GM12874 (cell line): ENCODE data around the gene RGS16.

Experiments used
- CTCF ChIP-seq: IDR thresholded peaks from 2 replicates; pipeline ENCODE4 v1.5.1; 2011; ENCODE audit warnings: low read depth, mild to moderate bottlenecking, control low read depth, low read length, moderate library complexity; ENCODE audit not compliant: insufficient read depth

Gene RGS16

DNA sequence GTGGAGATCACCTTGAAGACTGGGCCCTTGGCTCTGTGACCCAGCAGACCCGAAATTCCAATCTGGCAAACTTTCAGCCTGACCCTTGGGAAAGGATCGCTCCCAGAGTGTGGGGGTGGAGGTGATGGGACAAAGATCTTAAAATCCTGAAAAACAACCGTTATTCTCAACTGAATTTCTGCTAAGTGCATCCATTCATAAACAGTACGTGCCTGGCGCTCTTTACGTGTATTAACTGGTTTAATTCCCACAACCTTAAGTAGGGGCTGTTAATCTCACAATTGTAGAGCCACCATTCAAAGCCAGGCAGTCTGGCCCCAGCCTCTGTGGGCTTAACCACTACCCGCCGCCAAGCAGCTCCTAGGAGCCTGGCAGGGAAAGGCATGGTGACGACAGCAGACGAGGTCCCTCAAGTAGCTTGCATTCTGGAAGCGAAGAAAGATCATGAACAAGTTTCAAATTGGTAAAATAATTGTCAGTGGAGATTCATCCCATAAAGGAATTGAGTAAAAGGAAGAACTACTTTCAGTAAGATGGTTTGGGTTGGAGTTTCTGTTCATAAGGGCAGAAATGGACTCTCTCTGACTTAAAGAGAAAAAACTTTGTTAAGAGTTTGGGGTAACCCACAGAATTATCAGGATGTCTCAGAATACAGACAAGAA is 11.4 kb upstream of the RGS16 start:
- TF ChIP-seq CTCF: no peak

GRCh38 chr1:182614796-182615454 is 10.7 kb upstream of the RGS16 start:
- TF ChIP-seq CTCF: no peak

- no peak for TF ChIP-seq CTCF
These were observed 7.6 kb upstream of the RGS16 start for GRCh38 chr1:182611787-182612186.

GRCh38 chr1:182611326-182611725 is 7.1 kb upstream of the RGS16 start:
- no peak for TF ChIP-seq CTCF

GRCh38 chr1:182610606-182611194 is 6.5 kb upstream of the RGS16 start:
- TF ChIP-seq CTCF: no peak

DNA sequence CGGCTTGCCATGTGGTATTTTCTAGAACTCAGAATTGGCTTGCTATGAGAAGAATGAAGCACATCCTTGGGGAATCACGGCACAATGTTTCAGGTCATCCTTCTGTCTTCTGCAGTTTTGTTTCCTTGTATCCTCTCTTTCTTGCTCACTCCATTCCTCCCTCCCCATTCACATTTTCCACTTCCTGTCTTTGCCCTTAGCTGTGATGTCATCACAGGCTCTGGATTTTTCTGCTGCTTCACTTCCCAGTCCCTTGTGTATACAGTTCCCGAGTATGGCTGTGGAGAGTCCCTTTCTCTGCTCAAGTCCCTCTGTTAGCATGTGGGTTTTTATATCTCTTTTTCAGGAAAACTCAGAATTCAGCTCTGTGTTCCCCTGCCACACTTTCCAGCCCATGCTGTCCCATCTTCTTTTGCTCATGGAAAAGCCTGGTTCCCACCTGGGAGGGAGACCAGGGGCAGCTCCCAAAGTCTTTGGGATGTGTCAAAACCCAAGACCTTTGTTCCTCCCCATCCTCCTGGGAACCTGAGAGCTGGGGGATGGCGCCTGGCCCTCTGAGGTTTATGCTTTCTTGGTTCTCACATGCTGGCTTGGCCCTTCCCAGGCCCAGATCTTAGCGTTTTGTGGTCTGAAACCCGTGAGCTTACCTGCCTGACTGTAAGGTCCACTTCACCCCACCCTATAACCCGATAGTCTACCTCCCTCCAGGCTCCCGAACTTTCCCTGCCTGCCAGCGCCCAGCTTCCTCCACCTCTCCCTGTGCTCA is 4.8 kb upstream of the RGS16 start:
- no peak for TF ChIP-seq CTCF

- no peak for TF ChIP-seq CTCF
These were observed 4.0 kb upstream of the RGS16 start for GRCh38 chr1:182608236-182608635.
